NCI-H2107 treated with DMSO at 0.1 percent for 48 hours (cell line): ENCODE measurements around the gene EPS8.
"Not testable (repeated sequence)": the region's sequence is repeated elsewhere in the genome, so short reads cannot be mapped to it uniquely, and the experiment has no call there.

Experiments used
- DNase-seq: peaks from one replicate; lab custom pipeline; 2025; ENCODE audit not compliant: unreplicated experiment; lab: John Stamatoyannopoulos, UW

EPS8 gene

GRCh38 chr12:15762162-15762561 is 27.0 kb downstream of the EPS8 start:
- DNase-seq = not testable (repeated sequence)

GRCh38 chr12:15757553-15758255 is 31.5 kb downstream of the EPS8 start:
- DNase-seq = no peak

- DNase-seq = no peak
Measured at GRCh38 chr12:15756822-15757221, 32.4 kb downstream of the EPS8 start.

- DNase-seq = no peak
Measured at GRCh38 chr12:15754233-15754632, 35.0 kb downstream of the EPS8 start.

GRCh38 chr12:15752785-15753184 is 36.4 kb downstream of the EPS8 start:
- no peak for DNase-seq

GRCh38 chr12:15751741-15752140 is 37.4 kb downstream of the EPS8 start:
- no peak for DNase-seq

- DNase-seq = no peak
Measured at GRCh38 chr12:15749937-15750336, 39.3 kb downstream of the EPS8 start.

GRCh38 chr12:15741870-15742269 is 47.3 kb downstream of the EPS8 start:
- DNase-seq = not testable (repeated sequence)

GRCh38 chr12:15741082-15741481 is 48.1 kb downstream of the EPS8 start:
- no peak for DNase-seq

- DNase-seq = not testable (repeated sequence)
Measured at GRCh38 chr12:15740389-15740788, 48.8 kb downstream of the EPS8 start.

GRCh38 chr12:15738438-15739015 is 50.7 kb downstream of the EPS8 start:
- no peak for DNase-seq

GRCh38 chr12:15735837-15736615 is 53.2 kb downstream of the EPS8 start:
- no peak for DNase-seq

- no peak for DNase-seq
Measured at GRCh38 chr12:15733136-15733535, 56.1 kb downstream of the EPS8 start.

GRCh38 chr12:15732341-15733061 is 56.7 kb downstream of the EPS8 start:
- no peak for DNase-seq

GRCh38 chr12:15731940-15732339 is 57.2 kb downstream of the EPS8 start:
- no peak for DNase-seq

- DNase-seq = no peak
Measured at GRCh38 chr12:15729097-15729496, 60.1 kb downstream of the EPS8 start.

GRCh38 chr12:15728118-15728598 is 61.0 kb downstream of the EPS8 start:
- DNase-seq = no peak

- no peak for DNase-seq
Measured at GRCh38 chr12:15726878-15727150, 62.4 kb downstream of the EPS8 start.

GRCh38 chr12:15726027-15726877 is 62.9 kb downstream of the EPS8 start:
- DNase-seq = no peak

GRCh38 chr12:15722951-15723350 is 66.2 kb downstream of the EPS8 start:
- DNase-seq = no peak
